Stomach (tissue), 19 donors: Measurements from ENCODE around the gene ZNF554. TPM values are rescaled to one million over a fixed set of nuclear protein-coding genes. Genes with fewer than 3 reads are reported as not detected.

ENCODE experiments used
- DNase-seq, 2 donors: peaks; one replicate each; pipeline versions ENCODE4 v3.0.0 to v3.0.0-alpha.2; 2013 to 2019
- H3K27ac ChIP-seq, 5 donors: fragments of 200-600 bp in 4 of 5; sonication (generic) in 4 of 5; one replicate each; pipeline ENCODE4 v1.5.1; 2013 to 2019; ENCODE audit warnings: mild to moderate bottlenecking in 1 of 5, moderate library complexity in 1 of 5
- H3K27me3 ChIP-seq, 3 donors: fragments of 200-600 bp; sonication (generic); one replicate each; pipeline ENCODE4 v1.5.1; 2017 to 2019; ENCODE audit warnings: mixed run types in 1 of 3
- H3K36me3 ChIP-seq, 4 donors: fragments of 200-600 bp; sonication (generic); 1 replicate in 3 of 4; 2 replicates in 1 of 4; pipeline ENCODE4 v1.5.1; 2016 to 2019
- H3K4me1 ChIP-seq, 4 donors: fragments of 200-600 bp; sonication (generic); one replicate each; pipeline ENCODE4 v1.5.1; 2016 to 2019
- H3K4me3 ChIP-seq, 4 donors: fragments of 200-600 bp; sonication (generic) in 3 of 4; one replicate each; pipeline ENCODE4 v1.5.1; 2016 to 2019; ENCODE audit warnings: mild to moderate bottlenecking in 1 of 4
- H3K9me3 ChIP-seq, 4 donors: fragments of 200-600 bp; sonication (generic); one replicate each; pipeline ENCODE4 v1.5.1; 2016 to 2019
- EP300 ChIP-seq: sonication (generic); formaldehyde crosslinking; IDR thresholded peaks from one replicate; pipeline ENCODE4 v1.6.1; 2017; ENCODE audit warnings: antibody characterized with exemption
- POLR2A ChIP-seq, 4 donors: fragments of 450-650 bp; IDR thresholded peaks; one replicate each; pipeline ENCODE4 v1.6.1; 2016; ENCODE audit warnings: antibody characterized with exemption in 4 of 4, control low read depth in 2 of 4, mild to moderate bottlenecking in 1 of 4, moderate library complexity in 1 of 4
- POLR2AphosphoS5 ChIP-seq, 3 donors: sonication (generic); formaldehyde crosslinking; IDR thresholded peaks; one replicate each; pipeline ENCODE4 v1.6.1; 2016; ENCODE audit warnings: antibody characterized with exemption in 3 of 3
- WGBS, 5 donors: extraction: QIAGEN DNeasy Blood & Tissue Kit in 3 of 5; methylation state at CpG; one replicate each; pipeline versions ENCODE4 v1.1.5 to v1.1.7; 2013 to 2018; 5-methylcytosine and 5-hydroxymethylcytosine counted together
- intact Hi-C: fragments of 100-400 bp; cut with DNase I; formaldehyde crosslinking; loops from one replicate; pipeline ENCODE4 v1.15.1; 2023; ENCODE audit warnings: low total_unique reads
- long read RNA-seq, 10 donors: transcript quantifications; one replicate each; lab custom pipeline, GENCODE V29; 2026
- polyA plus RNA-seq, 3 donors: library from polyadenylated mRNA; stranded (reverse); fragments of 200-250 nt; gene quantifications; one replicate each; pipeline ENCODE4 v1.2.3, GENCODE V29; 2013
- total RNA-seq, 5 donors: library from RNA; depleted of rRNA; stranded (reverse); fragments of >200 nt; gene quantifications; one replicate each; pipeline versions ENCODE4 v1.1.0 to v1.2.3, GENCODE V29; 2014 to 2016
- TF ChIP-seq, protein P1 (sequence below), 7 experiments: fragments of 450-650 bp in 4 of 7; fragments of 200-600 bp in 3 of 7; sonication (generic) in 3 of 7; IDR thresholded peaks; one replicate each; pipeline ENCODE4 v1.5.1; 2016 to 2019; ENCODE audit warnings: antibody characterized with exemption in 7 of 7, control low read depth in 2 of 7, mild to moderate bottlenecking in 1 of 7
- donor health status: healthy with polysubstance abuse.
- donor health status: Bipolar disorder and iron deficiency.
- donor health status: healthy.

Gene ZNF554
- total RNA-seq (10 to 100 TPM in 2 of 5 donors, 1 to 10 TPM in 2, under 1 TPM in 1; 0.58 to 21.4 (median 7.5) TPM), polyA plus RNA-seq (1 to 10 TPM; 1.6 to 2.7 (median 2.2) TPM)
- long read RNA-seq, donor 1, partial matches to known transcripts: 0 of 1 reads
- long read RNA-seq, donor 1, other reads (novel, unspliced or antisense): 0 of 1 reads
- long read RNA-seq, donor 2, full-length matches to known transcripts: 3 of 3 reads
- long read RNA-seq, donor 2, partial matches to known transcripts: 0 of 3 reads
- long read RNA-seq, donor 2, other reads (novel, unspliced or antisense): 0 of 3 reads
- long read RNA-seq, donor 3: 0 reads
- long read RNA-seq, donor 4: 0 reads
- long read RNA-seq, donor 5, full-length matches to known transcripts: 2 of 2 reads
- long read RNA-seq, donor 5, partial matches to known transcripts: 0 of 2 reads
- long read RNA-seq, donor 5, other reads (novel, unspliced or antisense): 0 of 2 reads
- long read RNA-seq, donor 6, partial matches to known transcripts: 0 of 1 reads
- long read RNA-seq, donor 6, other reads (novel, unspliced or antisense): 0 of 1 reads
- long read RNA-seq, donor 7, partial matches to known transcripts: 0 of 2 reads
- long read RNA-seq, donor 7, other reads (novel, unspliced or antisense): 0 of 2 reads
- long read RNA-seq, donor 8, partial matches to known transcripts: 0 of 1 reads
- long read RNA-seq, donor 8, other reads (novel, unspliced or antisense): 0 of 1 reads
- long read RNA-seq, donor 9, partial matches to known transcripts: 0 of 1 reads
- long read RNA-seq, donor 9, other reads (novel, unspliced or antisense): 0 of 1 reads
- long read RNA-seq, donor 10: 0 reads

DNA sequence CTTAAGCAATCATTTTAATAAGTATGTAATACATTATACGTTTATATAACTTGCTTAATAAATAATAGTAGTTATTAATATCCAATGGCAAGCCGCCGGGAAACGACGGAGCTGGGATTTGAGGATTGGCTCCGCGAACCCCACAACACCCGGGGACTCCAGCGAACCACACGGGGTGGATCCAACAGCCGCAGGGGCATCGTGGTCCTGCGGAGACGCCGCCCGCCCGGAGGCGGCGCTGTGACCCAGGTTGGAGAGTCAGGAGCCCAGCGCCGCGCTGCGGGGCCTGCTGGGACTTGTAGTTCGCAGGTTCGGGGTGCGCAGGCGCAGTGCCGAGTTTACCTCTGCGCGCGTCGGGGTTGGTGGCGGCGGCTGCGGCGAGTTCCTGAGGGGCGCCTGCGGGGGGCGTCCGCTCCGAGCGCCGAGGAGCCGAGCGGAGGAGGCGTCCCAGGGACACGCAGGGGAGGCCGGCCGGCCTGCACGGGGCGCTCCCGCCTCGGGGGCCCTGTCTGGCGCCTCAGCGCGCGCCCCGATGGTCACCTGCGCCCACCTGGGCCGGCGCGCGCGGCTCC lies at the start of gene ZNF554:
Gene ZNF554 (plus strand): TSS at position 329 of the 572 bp plus-strand sequence. CDS start 204 bp downstream, at position 533.
- Histone ChIP-seq H3K27me3 (no peaks in the 10 kb centered on the region), H3K4me3 (peak within 1 kb of the TSS; percentile 91 to 100 (median 94)), H3K4me1 (peaks cover 7 to 29% (median 22%) of the 10 kb centered on the region in 4 donors), H3K9me3 (no peaks in the 10 kb centered on the region), H3K27ac (peak within 1 kb of the TSS; percentile 22 to 87 (median 65)), H3K36me3 (peaks cover 0 to 31% (median 20%) of the 10 kb centered on the region in 4 donors)
- DNase-seq: peak; percentile 99
- WGBS, 5 donors: 0 to 1% (median 0%) methylated on average over 30 to 64 of the region's 64 CpGs
- intact Hi-C loops: no loop called here
- no peak for TF ChIP-seq POLR2A (IDR thresholded peaks at IDR 0.05)
- TF ChIP-seq, protein P1, sequence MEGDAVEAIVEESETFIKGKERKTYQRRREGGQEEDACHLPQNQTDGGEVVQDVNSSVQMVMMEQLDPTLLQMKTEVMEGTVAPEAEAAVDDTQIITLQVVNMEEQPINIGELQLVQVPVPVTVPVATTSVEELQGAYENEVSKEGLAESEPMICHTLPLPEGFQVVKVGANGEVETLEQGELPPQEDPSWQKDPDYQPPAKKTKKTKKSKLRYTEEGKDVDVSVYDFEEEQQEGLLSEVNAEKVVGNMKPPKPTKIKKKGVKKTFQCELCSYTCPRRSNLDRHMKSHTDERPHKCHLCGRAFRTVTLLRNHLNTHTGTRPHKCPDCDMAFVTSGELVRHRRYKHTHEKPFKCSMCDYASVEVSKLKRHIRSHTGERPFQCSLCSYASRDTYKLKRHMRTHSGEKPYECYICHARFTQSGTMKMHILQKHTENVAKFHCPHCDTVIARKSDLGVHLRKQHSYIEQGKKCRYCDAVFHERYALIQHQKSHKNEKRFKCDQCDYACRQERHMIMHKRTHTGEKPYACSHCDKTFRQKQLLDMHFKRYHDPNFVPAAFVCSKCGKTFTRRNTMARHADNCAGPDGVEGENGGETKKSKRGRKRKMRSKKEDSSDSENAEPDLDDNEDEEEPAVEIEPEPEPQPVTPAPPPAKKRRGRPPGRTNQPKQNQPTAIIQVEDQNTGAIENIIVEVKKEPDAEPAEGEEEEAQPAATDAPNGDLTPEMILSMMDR (IDR thresholded peaks at IDR 0.05): peak in 6 of 7 experiments; percentile 73 to 97 (median 94)
- TF ChIP-seq POLR2AphosphoS5 (IDR thresholded peaks at IDR 0.05): peak; percentile 33 to 84 (median 62)
- TF ChIP-seq EP300: no peak

DNA sequence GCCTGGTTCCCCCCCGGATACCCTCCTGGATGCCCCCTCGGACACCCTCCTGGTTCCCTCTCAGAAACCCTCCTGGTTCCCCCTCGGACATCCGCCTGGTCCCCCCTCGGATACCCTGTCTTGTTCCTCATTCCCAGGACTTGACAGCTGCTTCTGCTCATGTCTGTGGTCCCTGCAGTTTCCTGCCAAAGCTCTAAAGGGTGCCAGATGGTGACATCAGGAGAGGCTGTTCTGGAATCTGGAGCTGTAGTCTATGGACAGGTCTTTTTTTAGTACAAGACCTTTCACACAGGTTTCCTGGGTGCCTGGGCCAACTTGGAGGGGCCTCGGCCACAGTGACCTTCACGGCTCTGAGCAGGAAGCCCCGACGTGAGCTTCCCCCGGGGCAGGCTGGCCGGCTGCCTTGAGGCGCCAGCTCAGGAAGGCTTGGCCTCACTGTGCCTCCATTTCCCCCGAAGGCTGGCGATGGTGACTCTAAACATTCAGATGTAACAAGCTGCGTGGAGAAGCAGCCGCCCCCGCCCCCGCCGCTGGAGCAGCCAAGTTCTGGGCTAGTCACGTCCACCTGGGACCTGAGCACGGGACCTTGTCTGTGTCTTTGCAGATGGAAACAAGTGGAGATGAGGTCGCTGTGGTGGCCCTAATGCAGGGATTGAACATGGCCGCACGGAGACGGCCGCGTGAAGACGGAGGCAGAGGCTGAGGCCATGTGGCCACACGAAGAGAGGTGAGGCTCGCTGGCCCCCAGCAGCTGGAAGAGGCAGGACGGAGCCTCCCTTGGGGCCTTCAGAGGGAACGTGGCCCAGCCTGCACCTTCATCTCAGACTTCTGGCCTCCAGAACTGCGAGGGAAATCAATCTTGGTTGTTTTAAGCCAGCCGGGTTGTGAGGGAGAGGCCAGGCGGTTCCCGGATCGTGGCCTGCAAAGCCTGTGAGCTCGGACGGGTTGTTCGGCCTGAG lies 49.3 kb upstream of the ZNF554 start:
- WGBS, 5 donors: 66 to 81% (median 71%) methylated on average over 33 to 40 of the region's 40 CpGs
- Histone ChIP-seq H3K9me3 (no peaks in the 10 kb centered on the region), H3K27me3 (no peaks in the 10 kb centered on the region), H3K4me1 (peaks cover 10 to 49% (median 38%) of the 10 kb centered on the region in 4 donors), H3K36me3 (peaks cover 32 to 52% (median 43%) of the 10 kb centered on the region in 4 donors), H3K27ac (peak overlapping the region; percentile 16 to 78 (median 69)), H3K4me3 (no peak overlapping the region)
- DNase-seq: peak in 1 of 2 donors; percentile 87
- intact Hi-C loops: no loop called here
- TF ChIP-seq POLR2AphosphoS5 (IDR thresholded peaks at IDR 0.05): peak in 1 of 3 donors; percentile 17
- TF ChIP-seq, protein P1 (IDR thresholded peaks at IDR 0.05): no peak

DNA sequence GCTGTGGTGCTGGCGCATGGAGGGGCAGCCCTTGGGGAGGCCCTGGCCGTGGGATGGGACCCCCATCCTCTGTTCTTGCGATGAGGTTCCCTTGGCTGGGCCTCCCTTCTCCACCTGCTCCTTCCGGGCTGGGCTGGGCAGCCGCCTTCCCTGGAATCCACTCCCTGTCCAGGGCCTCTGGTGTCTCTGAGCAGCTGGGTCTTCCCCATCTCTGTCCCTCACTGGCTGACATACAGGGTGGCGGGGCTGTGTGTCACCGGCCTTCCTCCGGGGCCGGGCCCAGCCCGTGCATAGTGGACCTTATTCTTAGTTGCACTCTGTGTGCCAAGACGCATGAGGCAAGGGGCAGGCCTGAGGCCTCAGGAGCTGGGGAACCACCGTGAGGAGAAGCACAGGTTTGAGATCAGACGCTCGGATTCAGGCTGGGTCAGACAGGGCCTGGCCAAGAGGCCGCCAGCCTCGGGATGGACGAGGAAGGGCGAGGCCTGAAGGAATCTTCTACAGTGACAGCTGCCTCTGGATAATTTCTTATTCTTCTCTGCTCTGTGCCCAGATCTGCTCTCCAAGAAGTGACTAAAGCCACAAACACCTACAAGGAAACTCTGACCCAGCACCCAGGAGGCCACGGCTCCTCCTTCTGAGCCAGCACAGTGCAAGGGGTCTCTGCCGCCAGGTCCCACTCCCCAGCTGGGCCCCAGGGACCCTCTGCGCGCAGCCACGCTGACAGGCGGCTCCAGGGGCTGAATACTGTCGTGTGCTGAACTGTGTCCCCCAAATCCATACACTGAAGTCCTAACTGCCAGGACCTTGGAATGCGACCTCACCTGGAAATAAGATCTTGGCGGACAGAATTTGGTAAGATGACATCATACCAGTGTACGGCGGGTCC lies 47.6 kb upstream of the ZNF554 start:
- H3K36me3 ChIP-seq: peaks cover 16 to 35% (median 30%) of the 10 kb centered on the region in 4 donors
- 70 to 81% (median 80%) methylated on average over 18 to 29 of the region's 29 CpGs for WGBS, 5 donors
- H3K4me3 ChIP-seq: no peak overlapping the region
- TF ChIP-seq POLR2A (IDR thresholded peaks at IDR 0.05) (no peak), POLR2AphosphoS5 (IDR thresholded peaks at IDR 0.05) (no peak), EP300 (no peak)
- TF ChIP-seq, protein P1 (IDR thresholded peaks at IDR 0.05): no peak
- no peaks in the 10 kb centered on the region for H3K27me3 ChIP-seq
- H3K9me3 ChIP-seq: no peaks in the 10 kb centered on the region
- DNase-seq: peak in 1 of 2 donors; percentile 26
- H3K27ac ChIP-seq: peak overlapping the region in 3 of 5 donors; percentile 5 to 76 (median 20)
- H3K4me1 ChIP-seq: peaks cover 17 to 64% (median 49%) of the 10 kb centered on the region in 4 donors
- intact Hi-C loops: no loop called here
